ENCODE data around the gene DENND5B.
"Not testable (repeated sequence)": the region's sequence is repeated elsewhere in the genome, so short reads cannot be mapped to it uniquely, and the experiment has no call there.

Gene DENND5B

GRCh38 chr12:31507966-31508365 is 83.0 kb downstream of the DENND5B start:
- no peak for FAIRE-seq
- no peak for DNase-seq (ENCODE audit: insufficient read length, low spot score)
- TF ChIP-seq CTCF (IDR thresholded peaks at IDR 0.05; ENCODE audit: insufficient read depth, missing control alignments): no peak

DNA sequence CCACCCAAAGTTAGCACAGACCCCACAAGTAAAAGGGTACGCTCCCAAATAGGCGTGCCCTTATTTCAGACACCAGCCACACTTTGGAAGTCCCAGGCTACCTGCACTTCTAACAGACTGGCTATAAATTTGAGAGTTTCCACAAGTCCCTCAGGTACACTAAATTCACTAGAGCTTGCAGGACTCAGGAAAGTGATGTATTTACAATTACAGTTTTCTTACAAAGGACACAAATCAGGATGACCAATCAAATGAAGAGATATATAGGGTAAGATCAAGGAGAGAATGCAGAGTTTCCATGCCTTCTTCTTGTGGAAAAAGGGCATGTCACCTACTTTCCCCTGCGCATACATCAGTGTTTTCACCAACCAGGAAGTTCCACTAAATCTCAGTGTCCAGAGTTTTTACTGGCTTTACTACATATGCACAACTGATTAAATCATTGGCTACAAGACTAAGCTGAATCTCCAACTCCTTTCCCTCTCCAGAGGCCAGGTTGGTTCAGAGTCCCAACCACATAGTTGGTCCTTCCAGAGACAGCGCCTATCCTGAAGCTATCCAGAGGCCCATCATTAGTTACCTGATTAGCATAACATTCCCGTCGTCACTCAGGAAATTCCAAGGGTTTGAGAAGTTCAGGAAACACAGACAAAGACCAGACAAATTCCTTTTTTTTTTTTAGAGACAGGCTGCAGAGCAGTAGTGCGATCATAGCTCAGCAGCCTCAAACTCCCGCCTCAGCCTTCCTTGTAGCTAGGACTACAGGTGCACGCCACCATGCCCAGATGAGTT is 84.2 kb downstream of the DENND5B start:
- DNase-seq (ENCODE audit: insufficient read length, low spot score): no peak
- TF ChIP-seq CTCF (IDR thresholded peaks at IDR 0.05; ENCODE audit: insufficient read depth, missing control alignments): no peak
- FAIRE-seq: no peak

DNA sequence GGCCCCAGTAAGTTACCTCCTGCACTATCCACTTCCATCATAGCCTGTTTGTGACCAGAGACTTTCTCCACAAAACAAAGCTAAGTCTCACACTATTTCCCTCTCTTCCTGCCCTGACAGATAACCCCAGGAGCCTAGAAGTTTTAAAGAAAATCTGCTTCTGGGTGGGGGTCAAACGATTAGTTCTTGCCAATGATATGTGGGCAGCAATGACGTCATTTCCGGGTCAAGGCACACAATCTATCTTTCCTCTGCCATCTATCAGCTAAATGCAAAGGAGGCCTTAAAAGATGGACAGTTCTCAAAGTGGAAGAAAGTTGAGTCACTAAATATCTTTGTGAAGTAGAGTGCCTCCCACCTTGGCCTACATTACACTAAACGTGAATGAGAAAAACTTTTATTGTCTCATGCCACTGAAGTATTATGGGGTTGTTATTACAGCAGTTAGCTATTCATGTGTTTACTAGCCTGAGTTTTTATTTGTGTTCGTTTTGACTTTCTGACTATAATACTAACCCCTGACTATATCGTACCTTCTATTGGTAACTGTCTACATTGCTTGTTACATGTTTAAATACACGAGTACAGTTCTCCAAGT is 86.2 kb downstream of the DENND5B start:
- DNase-seq (ENCODE audit: insufficient read length, low spot score) (no peak), FAIRE-seq (no peak)
- no peak for TF ChIP-seq CTCF (IDR thresholded peaks at IDR 0.05; ENCODE audit: insufficient read depth, missing control alignments)

DNA sequence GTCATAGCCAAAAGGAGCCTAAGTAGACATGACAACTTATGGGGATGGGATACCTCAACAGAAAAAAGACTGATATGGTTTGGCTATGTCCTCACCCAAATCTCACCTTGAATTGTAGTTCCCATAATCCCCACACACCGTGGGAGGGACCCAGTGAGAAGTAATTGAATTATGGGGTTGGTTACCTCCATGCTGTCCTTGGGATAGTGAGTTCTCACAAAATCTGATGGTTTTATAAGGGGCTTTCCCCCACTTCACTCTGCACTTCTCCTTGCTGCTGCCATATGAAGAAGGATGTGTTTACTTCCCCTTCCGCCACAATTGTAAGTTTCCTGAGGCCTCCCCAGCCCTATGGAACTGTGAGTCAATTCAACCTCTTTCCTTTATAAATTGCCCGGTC is 89.9 kb downstream of the DENND5B start:
- not testable (repeated sequence) for DNase-seq (ENCODE audit: insufficient read length, low spot score); FAIRE-seq

DNA sequence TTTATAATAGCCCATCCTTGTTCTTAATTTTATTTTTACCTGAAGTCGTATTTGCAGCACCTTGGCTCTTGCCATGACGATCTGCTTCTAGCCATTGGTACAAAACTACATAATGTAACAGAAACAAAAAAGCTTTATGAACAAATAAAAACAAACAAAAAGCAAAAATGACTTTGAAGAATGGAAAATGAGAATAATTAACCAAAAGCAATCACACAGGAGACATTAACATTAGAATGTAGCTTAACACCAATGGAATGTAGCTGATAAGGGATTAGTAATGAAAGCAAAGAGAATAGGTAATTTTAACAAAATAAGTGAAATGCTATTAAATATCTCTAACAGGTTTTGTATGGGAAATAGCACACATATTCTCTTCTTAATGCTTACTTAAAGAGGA is 91.4 kb downstream of the DENND5B start:
- no peak for DNase-seq (ENCODE audit: insufficient read length, low spot score)
- FAIRE-seq: peak; percentile 48
- TF ChIP-seq CTCF (IDR thresholded peaks at IDR 0.05; ENCODE audit: insufficient read depth, missing control alignments): no peak

GRCh38 chr12:31498424-31498823 is 92.5 kb downstream of the DENND5B start:
- FAIRE-seq: no peak
- TF ChIP-seq CTCF (IDR thresholded peaks at IDR 0.05; ENCODE audit: insufficient read depth, missing control alignments): no peak
- DNase-seq (ENCODE audit: insufficient read length, low spot score): no peak

DNA sequence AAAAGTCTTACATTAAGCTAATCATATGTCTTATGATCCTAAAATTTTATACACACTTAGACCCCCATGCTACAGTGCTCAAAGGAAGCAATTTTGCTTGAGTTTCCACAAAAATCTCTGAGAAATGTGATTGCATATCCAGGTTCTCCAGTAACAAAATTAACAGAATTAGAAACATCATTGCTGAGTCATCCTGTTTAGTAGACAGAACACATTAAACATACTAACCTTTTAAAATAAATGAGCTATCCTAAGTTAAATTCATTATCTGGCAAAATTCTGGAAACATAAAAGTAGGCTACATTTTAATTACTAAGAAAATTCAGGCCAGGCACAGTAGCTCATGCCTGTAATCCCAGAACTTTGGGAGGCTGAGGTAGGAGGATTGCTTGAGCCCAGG is 94.7 kb downstream of the DENND5B start:
- no peak for TF ChIP-seq CTCF (IDR thresholded peaks at IDR 0.05; ENCODE audit: insufficient read depth, missing control alignments)
- FAIRE-seq: no peak
- DNase-seq (ENCODE audit: insufficient read length, low spot score): no peak
